ENCODE measurements around the gene WFDC12.

The WFDC12 gene

GRCh38 chr20:45114465-45115385, 9.5 kb downstream of the WFDC12 start, which contains the start of gene WFDC5:
WFDC5 (minus strand) TSS chr20:45115174; CDS start chr20:45115083, 91 bp downstream.
- DNase-seq = no peak

GRCh38 chr20:45113865-45114264, 10.4 kb downstream of the WFDC12 start:
- DNase-seq = no peak

- no peak for DNase-seq
Measured at GRCh38 chr20:45112754-45113153, 11.5 kb downstream of the WFDC12 start.

- DNase-seq = no peak
Measured at GRCh38 chr20:45111799-45112471, 12.3 kb downstream of the WFDC12 start.

GRCh38 chr20:45111285-45111684, 13.0 kb downstream of the WFDC12 start:
- no peak for DNase-seq

- no peak for DNase-seq
Measured at GRCh38 chr20:45110301-45110700, 14.0 kb downstream of the WFDC12 start.

GRCh38 chr20:45109634-45110033, 14.6 kb downstream of the WFDC12 start:
- DNase-seq = no peak

GRCh38 chr20:45105317-45105716, 18.9 kb downstream of the WFDC12 start:
- DNase-seq = no peak

- DNase-seq = no peak
Measured at GRCh38 chr20:45104786-45105185, 19.5 kb downstream of the WFDC12 start.

- no peak for DNase-seq
Measured at GRCh38 chr20:45103072-45103471, 21.2 kb downstream of the WFDC12 start.

GRCh38 chr20:45101333-45101850, 22.9 kb downstream of the WFDC12 start:
- no peak for DNase-seq

- DNase-seq = no peak
Measured at GRCh38 chr20:45100563-45101245, 23.6 kb downstream of the WFDC12 start, which contains the start of gene KCNS1. KCNS1 (minus strand) TSS chr20:45101127; CDS start chr20:45099236, 1,891 bp downstream.

GRCh38 chr20:45098103-45098773, 26.0 kb downstream of the WFDC12 start:
- DNase-seq = no peak

- no peak for DNase-seq
Measured at GRCh38 chr20:45097485-45098102, 26.7 kb downstream of the WFDC12 start.

- DNase-seq = no peak
Measured at GRCh38 chr20:45096781-45097180, 27.5 kb downstream of the WFDC12 start.

- no peak for DNase-seq
Measured at GRCh38 chr20:45095805-45096238, 28.4 kb downstream of the WFDC12 start.

- DNase-seq = no peak
Measured at GRCh38 chr20:45094864-45095574, 29.2 kb downstream of the WFDC12 start.

GRCh38 chr20:45094201-45094600, 30.1 kb downstream of the WFDC12 start:
- no peak for DNase-seq

- no peak for DNase-seq
Measured at GRCh38 chr20:45092898-45093297, 31.4 kb downstream of the WFDC12 start.

GRCh38 chr20:45091366-45091765, 32.9 kb downstream of the WFDC12 start:
- DNase-seq = no peak

- DNase-seq = no peak
Measured at GRCh38 chr20:45090481-45090880, 33.8 kb downstream of the WFDC12 start.

Measured in NCI-H2107 (cell line).